CMK (cell line): ENCODE results near the gene STX11.
A peak's percentile ranks its signal among the peaks of the same experiment; 100 is the strongest.
"Not testable (repeated sequence)": the region's sequence is repeated elsewhere in the genome, so short reads cannot be mapped to it uniquely, and the experiment has no call there.

Source experiments
- DNase-seq: peaks from one replicate; pipeline ENCODE4 v3.0.0-alpha.2; 2010; ENCODE audit warnings: low read depth

The STX11 gene

GRCh38 chr6:144177726-144178125 is 27.4 kb downstream of the STX11 start:
- no peak for DNase-seq

DNA sequence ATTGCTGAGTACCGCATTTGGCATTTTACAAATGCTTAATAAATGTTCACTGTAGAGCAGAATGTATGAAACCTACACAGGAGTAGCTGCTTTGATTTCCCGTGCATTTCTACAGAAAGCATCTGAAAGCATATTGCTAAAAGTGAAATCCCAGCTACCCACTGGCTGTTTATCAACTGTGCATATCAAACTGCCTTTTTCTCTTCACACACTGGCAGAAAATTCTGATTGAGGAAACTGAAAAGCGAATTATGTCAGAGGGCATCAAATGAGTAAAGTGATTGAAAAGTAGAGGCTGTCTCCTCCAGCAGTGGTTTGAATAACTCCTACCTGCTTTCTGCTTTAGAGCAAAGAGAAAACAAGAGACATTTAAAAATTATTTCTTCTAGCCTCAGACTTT is 28.0 kb downstream of the STX11 start:
- no peak for DNase-seq

DNA sequence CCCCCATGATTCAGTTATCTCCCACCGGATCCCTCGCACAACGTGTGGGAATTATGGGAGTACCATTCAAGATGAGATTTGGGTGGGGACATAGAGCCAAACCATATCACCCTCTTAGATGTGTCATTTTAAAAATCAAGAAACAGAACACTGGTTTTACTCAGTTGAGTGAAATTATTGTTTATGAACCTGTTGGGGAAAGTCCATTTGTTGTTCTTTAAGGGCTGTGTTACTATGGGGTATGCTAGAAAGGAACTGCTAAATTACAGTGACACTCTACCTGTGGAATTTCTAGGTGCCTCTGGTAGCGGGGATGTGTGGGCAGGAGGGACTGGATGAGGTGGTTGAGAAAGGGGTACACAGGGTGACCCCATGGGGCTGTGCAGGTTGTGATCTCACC is 28.9 kb downstream of the STX11 start:
- DNase-seq = no peak

GRCh38 chr6:144179828-144180227 is 29.5 kb downstream of the STX11 start:
- DNase-seq = no peak

DNA sequence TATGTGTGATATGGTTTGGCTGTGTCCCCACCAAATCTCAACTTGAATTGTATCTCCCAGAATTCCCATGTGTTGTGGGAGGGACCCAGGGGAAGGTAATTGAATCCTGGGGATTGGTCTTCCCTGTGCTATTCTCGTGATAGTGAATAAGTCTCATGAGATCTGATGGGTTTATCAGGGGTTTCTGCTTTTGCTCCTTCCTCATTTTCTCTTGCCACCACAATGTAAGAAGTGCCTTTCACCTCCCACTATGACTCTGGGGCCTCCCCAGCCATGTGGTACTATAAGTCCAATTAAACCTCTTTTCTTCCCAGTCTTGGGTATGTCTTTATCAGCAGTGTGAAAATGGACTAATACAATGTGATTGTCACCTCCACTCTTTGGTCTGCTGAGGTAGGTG is 30.0 kb downstream of the STX11 start:
- DNase-seq = not testable (repeated sequence)

- no peak for DNase-seq
Measured at GRCh38 chr6:144181639-144182038, 31.3 kb downstream of the STX11 start.

DNA sequence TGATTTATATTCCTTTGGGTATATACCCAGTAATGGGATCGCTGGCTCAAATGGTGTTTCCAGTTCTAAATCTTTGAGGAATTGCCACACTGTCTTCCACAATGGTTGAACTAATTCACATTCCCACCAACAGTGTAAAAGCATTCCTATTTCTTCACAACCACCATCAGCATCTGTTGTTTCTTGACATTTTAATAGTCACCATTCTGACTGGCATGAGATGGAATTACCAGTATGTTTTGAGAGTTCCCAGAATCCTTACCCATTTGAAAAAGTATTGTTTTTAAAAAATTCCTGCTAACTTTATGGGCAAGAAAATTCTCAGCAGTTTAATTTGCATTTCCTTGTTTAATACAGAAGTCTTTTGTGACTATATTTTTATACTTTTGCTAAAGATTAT is 33.9 kb downstream of the STX11 start:
- DNase-seq = not testable (repeated sequence)

- DNase-seq = no peak
Measured at GRCh38 chr6:144185133-144185836, 35.0 kb downstream of the STX11 start.

GRCh38 chr6:144186817-144187625 is 36.7 kb downstream of the STX11 start:
- no peak for DNase-seq

DNA sequence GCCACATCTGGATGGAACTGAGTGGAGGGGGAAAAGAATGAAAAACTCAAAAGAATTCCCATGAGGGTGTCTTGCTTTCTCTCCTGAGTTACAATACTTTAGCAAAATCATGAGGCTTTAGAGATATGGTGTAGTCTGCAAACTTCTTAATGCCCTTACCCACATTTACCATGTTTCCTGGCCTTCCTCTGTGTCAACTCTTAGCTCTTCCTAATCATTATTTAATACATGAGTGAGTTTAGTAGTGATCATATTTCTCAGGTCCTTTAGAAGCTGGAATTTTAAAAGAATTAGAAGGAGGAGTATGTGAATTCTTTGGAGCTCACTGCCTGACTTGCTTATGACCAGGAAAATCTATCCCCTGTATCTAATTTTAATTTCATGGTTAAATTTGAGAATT is 39.0 kb downstream of the STX11 start:
- no peak for DNase-seq

GRCh38 chr6:144190080-144190479 is 39.8 kb downstream of the STX11 start:
- no peak for DNase-seq

DNA sequence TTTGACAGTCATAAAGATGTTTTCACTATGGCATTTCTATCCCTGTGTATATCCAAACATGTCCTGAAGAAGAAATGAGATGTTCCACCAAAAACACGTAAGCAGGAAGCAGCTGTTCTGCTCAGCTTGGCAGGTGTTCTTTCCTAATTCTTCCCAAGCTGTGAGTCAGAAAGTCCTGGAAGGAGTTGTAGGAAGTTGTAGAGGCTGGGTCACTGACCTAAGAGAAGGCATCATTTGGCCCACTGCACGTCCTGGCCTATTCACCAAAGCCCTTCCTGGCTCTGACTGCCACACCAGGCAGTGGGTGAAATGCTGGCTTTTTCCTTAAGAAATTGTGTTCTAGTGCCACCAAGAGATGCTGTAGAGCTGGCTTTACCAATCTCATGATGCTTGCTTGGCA is 40.3 kb downstream of the STX11 start:
- no peak for DNase-seq

DNA sequence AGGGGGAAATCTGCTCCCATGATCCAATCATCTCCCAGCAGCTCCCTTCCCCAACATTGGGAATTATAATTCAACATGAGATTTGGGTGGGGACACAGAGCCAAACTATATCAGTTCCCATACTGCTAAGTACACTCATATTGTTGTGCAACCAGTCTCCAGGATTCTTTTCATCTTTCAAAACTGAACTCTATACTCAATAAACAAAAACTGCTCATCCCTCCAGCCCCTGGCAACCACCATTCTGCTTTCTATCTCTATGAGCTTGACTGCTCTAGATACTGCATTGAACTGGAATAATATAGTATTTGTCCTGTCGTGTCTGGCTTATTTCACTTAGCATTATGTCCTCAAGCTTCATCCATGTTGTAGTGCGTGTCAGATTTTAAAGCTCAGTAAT is 42.9 kb downstream of the STX11 start:
- no peak for DNase-seq

DNA sequence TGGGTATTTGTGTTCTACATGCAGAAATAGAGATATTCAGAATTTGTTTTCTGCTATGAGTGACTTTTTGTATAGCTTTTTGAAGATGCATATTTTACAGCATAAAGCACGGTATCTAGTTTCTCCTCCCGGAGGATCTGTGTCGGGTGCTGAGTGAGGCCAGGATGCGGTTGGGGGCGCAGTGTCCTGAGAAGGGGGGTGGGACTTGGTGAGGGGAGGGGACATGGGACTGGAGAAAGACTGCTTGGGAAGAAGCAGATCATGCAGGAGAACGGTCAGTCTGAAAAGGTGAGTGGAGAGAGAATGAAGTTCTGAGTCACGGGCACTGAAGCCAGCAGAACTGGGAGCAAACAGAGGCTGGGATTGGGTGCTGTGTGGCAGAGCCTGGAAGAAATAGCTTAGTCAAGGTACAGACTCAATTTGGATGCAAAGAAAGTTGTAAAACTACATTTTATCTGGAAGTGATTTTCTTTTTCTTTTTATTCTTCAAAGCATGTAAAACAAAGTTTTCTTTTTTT is 44.0 kb downstream of the STX11 start:
- no peak for DNase-seq

DNA sequence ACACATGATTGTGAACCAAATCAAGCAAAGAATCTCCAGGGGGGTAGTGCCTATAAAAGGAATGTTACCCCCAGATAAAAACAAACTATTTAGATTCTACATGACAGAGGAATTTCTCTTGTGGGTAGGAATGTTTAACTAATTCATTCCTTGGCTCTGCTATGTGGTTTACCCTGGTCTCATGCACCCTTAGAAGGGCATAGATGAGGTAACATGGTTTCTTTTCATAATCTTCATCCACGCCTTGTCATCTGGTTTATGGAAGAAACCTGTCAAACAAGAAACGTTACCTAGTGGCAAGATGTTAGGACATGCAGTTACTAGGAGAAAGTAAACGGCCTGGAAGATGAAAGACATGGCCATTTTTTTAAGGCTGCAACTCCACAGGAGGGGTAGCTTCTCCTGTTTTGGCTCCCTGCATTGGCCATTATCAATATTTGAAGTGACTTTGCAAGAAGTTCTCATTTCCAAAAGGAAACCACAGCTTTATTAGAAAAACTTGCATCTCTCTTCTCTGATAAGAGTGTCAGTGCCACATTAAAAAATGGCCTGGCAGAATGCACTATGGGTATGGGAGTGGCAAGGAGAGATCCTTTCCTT is 45.5 kb downstream of the STX11 start:
- no peak for DNase-seq

GRCh38 chr6:144197919-144198318 is 47.6 kb downstream of the STX11 start:
- DNase-seq = no peak

DNA sequence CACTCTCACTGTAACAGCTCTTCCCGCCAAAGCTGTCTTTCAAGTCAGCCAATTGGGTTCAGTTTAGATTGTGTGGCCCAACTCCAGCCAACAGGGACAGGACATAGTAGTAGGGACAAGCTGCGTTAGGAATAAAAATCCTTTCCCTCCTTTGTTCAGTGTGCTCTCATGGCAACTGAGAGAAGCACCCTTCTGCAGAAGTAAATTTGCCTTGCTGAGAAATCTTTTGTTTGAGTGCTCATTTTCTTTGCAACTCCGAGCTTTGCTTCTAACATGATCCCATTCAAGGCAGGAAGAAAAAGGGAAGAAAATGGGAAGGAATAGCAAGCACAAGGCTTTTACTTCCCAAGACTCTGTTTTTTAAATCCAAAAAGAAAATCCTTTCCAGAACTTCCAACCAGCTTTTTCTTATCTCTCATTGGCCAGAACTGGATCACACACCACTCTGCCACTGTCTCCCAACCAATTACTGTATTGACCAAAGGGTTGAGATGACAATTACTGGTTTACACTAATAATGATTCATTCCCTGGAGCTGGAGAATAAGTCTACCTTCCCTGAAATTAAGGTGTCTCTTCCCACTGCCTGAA is 52.7 kb downstream of the STX11 start:
- DNase-seq = no peak

GRCh38 chr6:144211160-144211559 is 60.8 kb downstream of the STX11 start:
- DNase-seq = no peak

GRCh38 chr6:144213315-144213714 is 63.0 kb downstream of the STX11 start:
- DNase-seq = no peak

GRCh38 chr6:144214029-144214428 is 63.7 kb downstream of the STX11 start:
- DNase-seq = no peak

- DNase-seq = peak; percentile 11
Measured at GRCh38 chr6:144214622-144215401, 64.5 kb downstream of the STX11 start.
